ENCODE results near the gene CNN1.

The CNN1 gene

GRCh38 chr19:11577451-11578257, 39.0 kb downstream of the CNN1 start, which contains the start of gene ACP5:
Gene ACP5 (minus strand): TSS chr19:11577645. CDS start chr19:11577317, 328 bp downstream.
- TF ChIP-seq EGR1 (IDR thresholded peaks at IDR 0.05) (no peak), CEBPB (IDR thresholded peaks at IDR 0.05) (no peak), TAF1 (IDR thresholded peaks at IDR 0.05; ENCODE audit: low read depth) (no peak), MAX (IDR thresholded peaks at IDR 0.05) (no peak), TEAD4 (IDR thresholded peaks at IDR 0.05) (no peak), EP300 (IDR thresholded peaks at IDR 0.05; ENCODE audit: borderline replicate concordance) (no peak), FOXM1 (IDR thresholded peaks at IDR 0.05; ENCODE audit: borderline replicate concordance, low read depth) (no peak), NFIC (IDR thresholded peaks at IDR 0.05) (no peak), ZBTB7A (IDR thresholded peaks at IDR 0.05; ENCODE audit: low read depth) (no peak), USF1 (IDR thresholded peaks at IDR 0.05) (no peak), REST (IDR thresholded peaks at IDR 0.05; ENCODE audit: low read depth) (no peak), TCF12 (IDR thresholded peaks at IDR 0.05; ENCODE audit: low read depth) (no peak), CREB1 (IDR thresholded peaks at IDR 0.05; ENCODE audit: low read depth) (no peak), RAD21 (IDR thresholded peaks at IDR 0.05; ENCODE audit: low read depth) (no peak), YY1 (IDR thresholded peaks at IDR 0.05; ENCODE audit: low read depth) (no peak)

GRCh38 chr19:11578258-11579142, 39.8 kb downstream of the CNN1 start:
- TF ChIP-seq MAX (IDR thresholded peaks at IDR 0.05) = no peak
- TF ChIP-seq ZBTB7A (IDR thresholded peaks at IDR 0.05; ENCODE audit: low read depth) = no peak
- TF ChIP-seq NFIC (IDR thresholded peaks at IDR 0.05) = no peak
- TF ChIP-seq REST (IDR thresholded peaks at IDR 0.05; ENCODE audit: low read depth) = no peak

- TF ChIP-seq ZBTB7A (IDR thresholded peaks at IDR 0.05; ENCODE audit: low read depth) (no peak), FOXM1 (IDR thresholded peaks at IDR 0.05; ENCODE audit: borderline replicate concordance, low read depth) (no peak), EP300 (IDR thresholded peaks at IDR 0.05; ENCODE audit: borderline replicate concordance) (no peak), NFIC (IDR thresholded peaks at IDR 0.05) (no peak), EGR1 (IDR thresholded peaks at IDR 0.05) (no peak), CREB1 (IDR thresholded peaks at IDR 0.05; ENCODE audit: low read depth) (no peak), TCF12 (IDR thresholded peaks at IDR 0.05; ENCODE audit: low read depth) (no peak), RAD21 (IDR thresholded peaks at IDR 0.05; ENCODE audit: low read depth) (no peak), REST (IDR thresholded peaks at IDR 0.05; ENCODE audit: low read depth) (no peak), MAX (IDR thresholded peaks at IDR 0.05) (no peak), YY1 (IDR thresholded peaks at IDR 0.05; ENCODE audit: low read depth) (no peak), CEBPB (IDR thresholded peaks at IDR 0.05) (no peak), TAF1 (IDR thresholded peaks at IDR 0.05; ENCODE audit: low read depth) (no peak)
Measured at GRCh38 chr19:11580116-11580515, 41.5 kb downstream of the CNN1 start.

GRCh38 chr19:11581740-11582139, 43.1 kb downstream of the CNN1 start:
- TF ChIP-seq MAX (IDR thresholded peaks at IDR 0.05) (no peak), RAD21 (IDR thresholded peaks at IDR 0.05; ENCODE audit: low read depth) (no peak), YY1 (IDR thresholded peaks at IDR 0.05; ENCODE audit: low read depth) (no peak), TEAD4 (IDR thresholded peaks at IDR 0.05) (no peak), ZBTB7A (IDR thresholded peaks at IDR 0.05; ENCODE audit: low read depth) (no peak), EGR1 (IDR thresholded peaks at IDR 0.05) (no peak), REST (IDR thresholded peaks at IDR 0.05; ENCODE audit: low read depth) (no peak)

Data from Ishikawa (cell line).